ENCODE measurements around the gene MCRS1. TPM values are rescaled to one million over a fixed set of nuclear protein-coding genes. Genes with fewer than 3 reads are reported as not detected.
A peak's percentile ranks its signal among the peaks of the same experiment; 100 is the strongest.

The MCRS1 gene
- total and polyA plus RNA-seq, 5 experiments from 2014 or later: 52.2 to 99.7 (median 58.0) TPM

DNA sequence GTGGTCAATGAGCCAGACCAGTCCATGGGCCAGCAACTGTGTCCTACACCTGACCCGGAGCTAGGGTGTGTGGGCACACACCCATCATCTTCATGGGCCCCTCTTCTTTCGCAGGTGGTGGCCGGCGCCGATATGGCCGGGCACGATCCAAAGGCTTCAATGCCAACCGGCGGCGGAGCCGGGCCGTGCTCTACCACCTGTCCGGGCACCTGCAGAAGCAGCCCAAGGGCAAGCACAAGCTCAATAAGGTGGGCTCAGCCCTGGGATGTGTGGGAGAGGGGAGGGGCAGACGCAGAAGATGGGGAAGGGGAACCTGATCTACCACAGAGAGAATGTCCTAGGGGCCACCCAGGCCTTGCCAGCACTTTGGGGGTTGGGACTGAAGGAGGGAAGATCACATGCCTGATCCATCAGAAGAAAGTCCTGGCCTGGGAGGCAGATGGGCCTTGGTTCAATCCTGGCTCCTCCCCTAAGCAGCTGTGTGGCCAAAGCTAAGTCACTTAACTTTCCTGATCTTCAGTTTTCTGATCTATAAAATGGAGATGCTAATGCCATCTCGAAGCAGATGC is 25.3 kb downstream of the MCRS1 start:
- Mint-ChIP-seq H3K4me3 (peak overlapping the region in 4 of 10 donors; percentile 26 to 45 (median 34)), H3K27ac (peak overlapping the region in 8 of 10 donors; percentile 55 to 92 (median 74)), H3K4me1 (peaks cover 23 to 53% (median 35%) of the 10 kb centered on the region in 4 donors), H3K36me3 (no peaks in the 10 kb centered on the region), H3K9me3 (no peaks in the 10 kb centered on the region), H3K27me3 (peaks cover 0 to 2% (median 0%) of the 10 kb centered on the region in 5 donors)
- DNase-seq: no peak
- ATAC-seq: no peak
- POLR2A ChIA-PET: interaction anchor here (0.8 kb wide), 1 partner anchor 12 kb away, joined by 3 read pairs; no protein-coding TSS in a partner anchor

- DNase-seq (no peak), ATAC-seq (no peak)
- H3K4me1 Mint-ChIP-seq: peaks cover 23 to 53% (median 39%) of the 10 kb centered on the region in 4 donors
- H3K9me3 Mint-ChIP-seq: no peaks in the 10 kb centered on the region
- POLR2A ChIA-PET: no interaction called here
- H3K27me3 Mint-ChIP-seq: peaks cover 0 to under 1% (median 0%) of the 10 kb centered on the region in 5 donors
- H3K27ac Mint-ChIP-seq: peak overlapping the region in 7 of 10 donors; percentile 20 to 92 (median 63)
- no peaks in the 10 kb centered on the region for H3K36me3 Mint-ChIP-seq
- peak overlapping the region in 1 of 10 donors; percentile 31 for H3K4me3 Mint-ChIP-seq
Observed at GRCh38 chr12:49541911-49542505, 25.9 kb downstream of the MCRS1 start.

GRCh38 chr12:49541140-49541861 is 26.6 kb downstream of the MCRS1 start:
- Mint-ChIP-seq H3K4me1 (peaks cover 27 to 59% (median 43%) of the 10 kb centered on the region in 4 donors), H3K4me3 (peak overlapping the region in 6 of 10 donors; percentile 13 to 74 (median 44)), H3K27ac (peak overlapping the region in 6 of 10 donors; percentile 25 to 79 (median 70)), H3K36me3 (no peaks in the 10 kb centered on the region), H3K9me3 (no peaks in the 10 kb centered on the region), H3K27me3 (peaks cover 0 to 5% (median 0%) of the 10 kb centered on the region in 5 donors)
- POLR2A ChIA-PET: interaction anchor here (4.4 kb wide), 1 partner anchor 8 kb away, joined by 24 read pairs; no protein-coding TSS in a partner anchor
- ATAC-seq: no peak
- DNase-seq: no peak

DNA sequence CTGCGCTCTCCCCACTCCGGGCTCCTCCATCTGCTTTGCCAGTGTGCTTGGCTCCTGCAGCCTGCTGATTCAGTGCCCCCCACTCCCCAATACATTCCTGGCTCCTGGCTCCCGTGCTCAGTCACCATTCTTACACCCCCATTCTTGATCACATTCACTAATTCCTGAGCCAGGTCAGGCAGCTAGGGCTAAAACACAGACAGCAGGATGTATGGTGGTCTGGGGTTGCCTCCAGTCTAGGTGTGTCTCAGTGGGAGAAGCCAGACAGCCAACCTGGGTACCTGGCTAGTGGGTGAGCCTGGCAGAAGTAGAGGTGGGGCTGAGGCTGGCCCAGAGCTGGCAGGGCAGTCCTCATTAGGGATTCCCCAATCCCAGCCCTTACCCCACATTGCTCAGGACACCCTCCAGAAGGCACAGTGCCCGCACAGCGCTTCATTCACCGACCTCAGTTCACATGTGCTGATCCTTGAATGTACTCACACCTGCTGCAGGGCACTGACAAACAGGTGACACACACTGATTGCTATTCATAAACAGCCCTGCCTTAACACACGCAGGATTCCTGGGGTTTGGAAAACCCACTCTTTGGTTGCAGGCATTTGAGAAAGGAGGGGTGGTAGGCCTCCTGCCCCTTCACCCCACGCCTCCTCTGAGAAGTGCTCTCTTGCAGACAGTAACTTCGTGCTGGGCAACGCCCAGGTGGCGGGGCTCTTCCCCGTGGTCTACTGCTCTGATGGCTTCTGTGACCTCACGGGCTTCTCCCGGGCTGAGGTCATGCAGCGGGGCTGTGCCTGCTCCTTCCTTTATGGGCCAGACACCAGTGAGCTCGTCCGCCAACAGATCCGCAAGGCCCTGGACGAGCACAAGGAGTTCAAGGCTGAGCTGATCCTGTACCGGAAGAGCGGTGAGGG is 27.5 kb downstream of the MCRS1 start:
- H3K9me3 Mint-ChIP-seq: no peaks in the 10 kb centered on the region
- no peak for DNase-seq
- no peak for ATAC-seq
- H3K4me1 Mint-ChIP-seq: peaks cover 27 to 59% (median 47%) of the 10 kb centered on the region in 4 donors
- POLR2A ChIA-PET: interaction anchor here (4.4 kb wide), 1 partner anchor 9 kb away, joined by 24 read pairs; no protein-coding TSS in a partner anchor
- peak overlapping the region; percentile 25 to 90 (median 60) for H3K27ac Mint-ChIP-seq
- H3K4me3 Mint-ChIP-seq: peak overlapping the region; percentile 59 to 79 (median 72)
- no peaks in the 10 kb centered on the region for H3K36me3 Mint-ChIP-seq
- peaks cover 0 to 5% (median 0%) of the 10 kb centered on the region in 5 donors for H3K27me3 Mint-ChIP-seq

GRCh38 chr12:49539406-49540228 is 28.3 kb downstream of the MCRS1 start:
- H3K4me3 Mint-ChIP-seq: peak overlapping the region; percentile 68 to 83 (median 78)
- peak overlapping the region in 9 of 10 donors; percentile 17 to 90 (median 74) for H3K27ac Mint-ChIP-seq
- peaks cover 0 to 5% (median 0%) of the 10 kb centered on the region in 5 donors for H3K27me3 Mint-ChIP-seq
- DNase-seq (no peak), ATAC-seq (peak in 1 of 2 donors; percentile 2)
- no peaks in the 10 kb centered on the region for H3K9me3 Mint-ChIP-seq
- no peaks in the 10 kb centered on the region for H3K36me3 Mint-ChIP-seq
- POLR2A ChIA-PET: interaction anchor here (0.6 to 4.4 kb wide), 6 partner anchors 10 to 420 kb away, joined by 3 to 24 read pairs (median 4); no protein-coding TSS in a partner anchor
- peaks cover 22 to 53% (median 44%) of the 10 kb centered on the region in 4 donors for H3K4me1 Mint-ChIP-seq

- DNase-seq (peak; percentile 85 to 98 (median 88)), ATAC-seq (peak; percentile 83 to 91)
- Mint-ChIP-seq H3K9me3 (no peaks in the 10 kb centered on the region), H3K4me3 (peak within 1 kb of the TSS; percentile 75 to 88 (median 80)), H3K4me1 (peaks cover 22 to 50% (median 44%) of the 10 kb centered on the region in 4 donors), H3K36me3 (no peaks in the 10 kb centered on the region), H3K27ac (peak within 1 kb of the TSS in 9 of 10 donors; percentile 17 to 90 (median 67)), H3K27me3 (peaks cover 0 to 5% (median 0%) of the 10 kb centered on the region in 5 donors)
- POLR2A ChIA-PET: interaction anchor here (0.6 to 4.4 kb wide), 8 partner anchors 11 to 491 kb away, joined by 3 to 24 read pairs (median 4); partner anchors contain the start of gene RACGAP1
Observed at GRCh38 chr12:49538510-49539403, 29.2 kb downstream of the MCRS1 start, which contains the start of gene KCNH3. Gene KCNH3 (plus strand): TSS chr12:49539030. CDS start chr12:49539417, 387 bp downstream.

- peak in 5 of 10 donors; percentile 27 to 36 (median 30) for DNase-seq
- Mint-ChIP-seq H3K27ac (peak overlapping the region in 7 of 10 donors; percentile 19 to 88 (median 69)), H3K9me3 (no peaks in the 10 kb centered on the region), H3K36me3 (no peaks in the 10 kb centered on the region), H3K4me3 (peak overlapping the region; percentile 76 to 89 (median 84)), H3K4me1 (peaks cover 19 to 44% (median 38%) of the 10 kb centered on the region in 4 donors), H3K27me3 (peaks cover 0 to 5% (median 0%) of the 10 kb centered on the region in 5 donors)
- POLR2A ChIA-PET: interaction anchor here (1.5 to 4.4 kb wide), 3 partner anchors 11 to 33 kb away, joined by 3 to 24 read pairs (median 4); no protein-coding TSS in a partner anchor
- peak; percentile 19 to 21 for ATAC-seq
Observed at GRCh38 chr12:49537752-49538509, 30.0 kb downstream of the MCRS1 start.

DNA sequence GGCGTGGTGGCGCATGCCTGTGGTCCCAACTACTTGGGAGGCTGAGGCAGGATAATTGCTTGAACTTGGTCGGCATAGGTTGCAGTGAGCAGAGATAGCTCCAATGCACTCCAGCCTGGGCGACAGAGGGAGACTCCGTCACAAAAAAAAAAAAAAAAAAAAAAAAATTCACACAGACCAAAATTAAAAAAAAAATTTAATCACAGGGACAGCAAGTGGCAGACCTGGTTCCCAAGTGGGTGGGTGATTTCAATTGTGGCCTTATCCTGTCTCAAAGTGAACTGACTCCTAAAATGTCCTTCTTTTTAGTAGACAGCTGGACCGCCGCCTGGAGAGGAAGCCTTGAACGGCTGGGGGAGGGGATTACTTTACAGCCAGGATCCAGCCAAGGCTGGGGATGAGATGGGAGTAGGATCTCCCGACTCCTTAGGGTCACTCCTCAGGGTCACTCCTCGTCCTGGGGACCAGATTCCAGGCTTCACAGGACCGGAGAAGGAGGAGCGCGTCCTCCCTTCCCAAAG is 30.7 kb downstream of the MCRS1 start:
- Mint-ChIP-seq H3K27me3 (peaks cover 0 to 5% (median 0%) of the 10 kb centered on the region in 5 donors), H3K36me3 (no peaks in the 10 kb centered on the region), H3K27ac (peak overlapping the region in 6 of 10 donors; percentile 31 to 81 (median 54)), H3K4me3 (peak overlapping the region; percentile 72 to 89 (median 84)), H3K4me1 (peaks cover 17 to 42% (median 34%) of the 10 kb centered on the region in 4 donors), H3K9me3 (no peaks in the 10 kb centered on the region)
- POLR2A ChIA-PET: interaction anchor here (0.7 to 4.4 kb wide), 2 partner anchors 12 to 126 kb away, joined by 4 to 24 read pairs; no protein-coding TSS in a partner anchor
- DNase-seq: no peak
- ATAC-seq: no peak

DNA sequence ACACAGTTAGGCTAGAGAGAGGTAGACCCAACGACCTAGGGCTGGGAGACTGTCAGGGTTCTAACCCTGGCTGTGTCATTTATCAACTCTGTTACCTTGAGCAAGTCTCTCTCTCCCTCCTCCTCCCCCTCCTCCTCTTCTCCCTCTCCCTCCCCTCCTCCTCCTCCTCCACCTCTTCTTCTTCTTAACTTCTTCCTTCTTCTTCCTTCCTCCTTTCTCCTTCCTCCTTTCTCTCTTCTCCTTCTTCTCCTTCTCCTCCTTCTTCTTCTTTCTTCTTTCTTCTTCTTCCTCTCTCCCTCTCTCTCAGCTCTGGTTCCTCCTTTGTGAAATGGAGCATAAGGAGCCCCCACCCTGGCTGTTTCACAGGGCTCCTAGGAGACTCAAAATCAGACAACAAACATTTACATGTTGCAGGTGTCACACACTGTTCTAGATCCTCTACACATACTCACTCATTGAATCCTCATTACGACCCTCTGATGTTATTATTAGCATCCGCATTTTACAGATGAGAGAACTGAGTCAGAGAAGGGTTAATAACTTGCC is 31.3 kb downstream of the MCRS1 start:
- peaks cover 0 to 5% (median 0%) of the 10 kb centered on the region in 5 donors for H3K27me3 Mint-ChIP-seq
- H3K4me3 Mint-ChIP-seq: peak overlapping the region in 5 of 10 donors; percentile 22 to 85 (median 84)
- POLR2A ChIA-PET: interaction anchor here (0.7 kb wide), 1 partner anchor 126 kb away, joined by 4 read pairs; no protein-coding TSS in a partner anchor
- DNase-seq (no peak), ATAC-seq (no peak)
- peak overlapping the region in 1 of 10 donors; percentile 31 for H3K27ac Mint-ChIP-seq
- no peaks in the 10 kb centered on the region for H3K36me3 Mint-ChIP-seq
- no peaks in the 10 kb centered on the region for H3K9me3 Mint-ChIP-seq
- H3K4me1 Mint-ChIP-seq: peaks cover 15 to 38% (median 29%) of the 10 kb centered on the region in 4 donors
